GM21367 (cell line): ENCODE results near the gene DPYSL3.

Experiments used
- ATAC-seq: cut with Tn5 transposase; IDR thresholded peaks from one replicate; pipeline ENCODE4 v1.9.1; 2021; ENCODE audit not compliant: unreplicated experiment

Gene DPYSL3

GRCh38 chr5:147515269-147515668 lies 5.4 kb upstream of the DPYSL3 start:
- ATAC-seq, result no peak

- no peak for ATAC-seq
Observed at GRCh38 chr5:147512659-147513379, 3.0 kb upstream of the DPYSL3 start.

- no peak for ATAC-seq
Observed at GRCh38 chr5:147510885-147511284, 1.0 kb upstream of the DPYSL3 start.

GRCh38 chr5:147509041-147509709 lies 693 bp downstream of the DPYSL3 start:
- no peak for ATAC-seq

GRCh38 chr5:147508711-147509040 lies 1.2 kb downstream of the DPYSL3 start:
- ATAC-seq, result no peak

- ATAC-seq, result no peak
Observed at GRCh38 chr5:147507480-147508126, 2.3 kb downstream of the DPYSL3 start.

GRCh38 chr5:147504535-147504934 lies 5.3 kb downstream of the DPYSL3 start:
- no peak for ATAC-seq

GRCh38 chr5:147504011-147504410 lies 5.9 kb downstream of the DPYSL3 start:
- ATAC-seq, result no peak

GRCh38 chr5:147490989-147491388 lies 18.9 kb downstream of the DPYSL3 start:
- no peak for ATAC-seq

- no peak for ATAC-seq
Observed at GRCh38 chr5:147487031-147487750, 22.7 kb downstream of the DPYSL3 start.

- no peak for ATAC-seq
Observed at GRCh38 chr5:147485814-147486213, 24.1 kb downstream of the DPYSL3 start.

GRCh38 chr5:147485046-147485445 lies 24.8 kb downstream of the DPYSL3 start:
- ATAC-seq, result no peak

GRCh38 chr5:147484708-147485020 lies 25.2 kb downstream of the DPYSL3 start:
- no peak for ATAC-seq

- no peak for ATAC-seq
Observed at GRCh38 chr5:147483961-147484707, 25.7 kb downstream of the DPYSL3 start.

GRCh38 chr5:147483188-147483790 lies 26.6 kb downstream of the DPYSL3 start:
- no peak for ATAC-seq

GRCh38 chr5:147482706-147483180 lies 27.1 kb downstream of the DPYSL3 start:
- ATAC-seq, result no peak

- peak; percentile 75 for ATAC-seq
Observed at GRCh38 chr5:147481874-147482705, 27.8 kb downstream of the DPYSL3 start.

GRCh38 chr5:147481376-147481775 lies 28.5 kb downstream of the DPYSL3 start:
- ATAC-seq, result peak; percentile 7

- no peak for ATAC-seq
Observed at GRCh38 chr5:147479949-147480348, 29.9 kb downstream of the DPYSL3 start.

GRCh38 chr5:147479444-147479843 lies 30.4 kb downstream of the DPYSL3 start:
- no peak for ATAC-seq
